ENCODE results near the gene GSTO1.

GSTO1 gene

DNA sequence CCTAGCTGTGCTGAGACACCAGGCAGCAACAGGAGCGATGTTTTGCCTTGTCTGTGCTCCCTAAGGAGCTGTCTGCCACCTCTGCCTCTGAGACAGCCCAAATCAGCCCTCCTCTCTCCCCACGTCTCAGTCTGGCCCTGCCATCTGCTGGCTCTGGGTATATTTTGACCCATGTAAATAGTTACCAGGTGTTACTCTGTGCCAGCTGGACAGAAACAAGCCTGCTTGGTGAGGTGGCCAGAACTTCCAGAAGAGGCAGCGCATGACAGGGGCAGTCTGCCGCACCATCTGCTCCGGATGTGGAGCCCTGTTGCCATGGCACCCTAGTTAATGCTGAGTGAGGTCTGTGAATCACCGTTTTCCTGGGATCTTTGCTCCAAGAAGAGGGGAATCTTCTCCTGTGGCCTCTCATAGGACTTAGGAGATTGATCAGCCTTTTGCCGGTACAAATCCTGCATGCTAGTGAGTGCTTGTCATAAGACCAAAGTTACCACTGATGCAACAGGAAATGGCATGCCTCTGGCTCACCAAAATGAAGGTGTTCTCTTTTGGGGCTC lies 46.1 kb downstream of the GSTO1 start:
- TF ChIP-seq HOXA7 (CRISPR knock-in tag; IDR thresholded peaks at IDR 0.05; ENCODE audit: borderline replicate concordance) (no peak), ZNF600 (tag by site-specific recombination; IDR thresholded peaks at IDR 0.05) (peak; percentile 25; the same call in 1 of the 2 replicates), ZNF24 (tag by site-specific recombination; IDR thresholded peaks at IDR 0.05) (no peak)
- Histone ChIP-seq H3K4me1 (ENCODE audit: control insufficient read depth, insufficient read depth, low read length) (no peaks in the 10 kb centered on the region), H3K27ac (ENCODE audit: extremely low read depth, low read depth, low read length) (no peak overlapping the region), H3K36me3 (ENCODE audit: control insufficient read depth in 2 of 2, insufficient read depth in 1 of 2, low read length in 2 of 2) (no peaks in the 10 kb centered on the region), H3K4me3 (ENCODE audit: low read depth, low read length) (no peak overlapping the region), H3K9me3 (ENCODE audit: control insufficient read depth, insufficient read depth, low read depth, low read length) (no peaks in the 10 kb centered on the region)
- ChIA-PET CTCF (interaction anchor here (2.5 to 14.0 kb wide), 2 partner anchors 9 to 48 kb away, joined by 16 to 289 read pairs; partner anchors contain the start of gene CFAP58), POLR2A (interaction anchor here (0.9 kb wide), 1 partner anchor 180 kb away, joined by 3 read pairs; no protein-coding TSS in a partner anchor)

DNA sequence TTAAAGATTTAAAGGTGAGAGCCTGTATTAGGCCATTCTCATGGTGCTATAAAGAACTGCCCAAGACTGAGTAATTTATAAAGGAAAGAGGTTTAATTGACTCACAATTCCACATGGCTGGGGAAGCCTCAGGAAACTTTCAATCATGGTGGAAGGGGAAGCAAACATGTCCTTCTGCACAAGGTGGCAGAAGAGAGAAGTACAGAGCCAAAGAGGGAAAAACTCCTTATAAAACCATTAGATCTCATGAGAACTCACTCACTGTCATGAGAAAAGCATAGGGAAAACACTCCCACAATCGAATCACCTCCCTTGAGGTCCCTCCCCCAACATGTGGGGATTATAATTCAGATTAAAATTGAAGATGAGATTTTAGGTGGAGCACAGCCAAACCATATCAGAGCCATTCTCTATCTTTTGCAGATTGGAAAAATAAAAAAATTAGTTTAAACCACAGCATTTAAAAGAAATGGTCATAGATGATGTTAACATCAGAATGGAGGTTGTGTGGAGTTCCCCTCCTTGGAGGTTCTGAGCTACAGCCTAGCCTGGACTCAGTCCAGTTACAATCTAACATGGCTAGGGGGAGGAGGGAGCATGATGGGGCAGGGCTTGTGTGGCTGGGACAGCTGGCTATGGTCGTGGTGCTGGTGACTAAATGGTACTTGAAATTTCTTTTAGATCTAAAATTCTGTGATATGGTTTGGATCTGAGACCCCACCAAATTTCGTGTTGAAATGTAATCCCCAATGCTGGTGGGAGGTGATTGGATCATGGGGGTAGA lies 47.4 kb downstream of the GSTO1 start:
- Histone ChIP-seq H3K9me3 (ENCODE audit: control insufficient read depth, insufficient read depth, low read depth, low read length) (no peaks in the 10 kb centered on the region), H3K27ac (ENCODE audit: extremely low read depth, low read depth, low read length) (no peak overlapping the region), H3K36me3 (ENCODE audit: control insufficient read depth in 2 of 2, insufficient read depth in 1 of 2, low read length in 2 of 2) (no peaks in the 10 kb centered on the region), H3K4me1 (ENCODE audit: control insufficient read depth, insufficient read depth, low read length) (no peaks in the 10 kb centered on the region), H3K4me3 (ENCODE audit: low read depth, low read length) (no peak overlapping the region)
- TF ChIP-seq ZFHX2 (tag by site-specific recombination; conservative IDR thresholded peaks at IDR 0.05) (no peak), ZNF623 (tag by site-specific recombination; IDR thresholded peaks at IDR 0.05) (no peak), ZNF585B (tag by site-specific recombination; IDR thresholded peaks at IDR 0.05) (peak; percentile 9; the same call in 1 of the 2 replicates), ZNF707 (tag by site-specific recombination; IDR thresholded peaks at IDR 0.05) (no peak)
- CTCF ChIA-PET: interaction anchor here (0.6 to 7.2 kb wide), 3 partner anchors 9 to 65 kb away, joined by 4 to 152 read pairs (median 125); partner anchors contain the start of gene CFAP58
- POLR2A ChIA-PET: no interaction called here

DNA sequence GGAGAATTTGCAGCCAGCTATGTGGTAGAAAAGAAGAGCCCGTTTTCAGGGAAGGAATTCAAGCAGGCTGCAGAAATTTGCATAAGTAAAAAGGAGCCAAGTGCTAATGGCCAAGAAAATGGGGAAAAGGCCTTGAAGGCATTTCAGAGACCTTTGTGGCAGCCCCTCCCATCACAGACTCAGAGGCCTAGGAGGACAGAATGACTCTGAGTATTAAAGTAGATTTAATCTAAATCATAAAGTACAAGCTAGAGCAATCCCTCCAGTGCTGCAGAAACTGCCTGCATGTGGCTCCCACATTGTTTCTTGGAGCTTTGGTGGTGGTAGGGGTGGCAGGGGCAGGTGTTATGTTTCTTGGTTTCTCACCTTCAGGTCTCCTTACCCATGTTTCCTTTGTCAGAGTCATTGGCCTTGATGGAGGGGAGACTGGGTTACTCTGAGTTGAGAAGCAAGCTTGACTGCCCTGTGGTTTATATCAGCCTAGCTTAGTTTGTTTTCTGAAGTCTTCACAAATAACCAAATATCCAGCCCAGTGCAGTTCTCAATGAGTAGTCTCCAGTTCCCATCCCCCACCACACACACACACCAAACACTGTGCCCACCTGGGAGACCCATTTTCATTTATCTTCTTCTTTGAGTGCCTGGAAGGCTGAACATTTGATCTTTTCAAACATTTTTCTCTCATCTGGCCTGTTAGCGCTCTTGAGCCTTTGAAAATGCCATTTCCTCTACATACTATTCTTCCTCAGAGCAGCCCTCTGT lies 49.1 kb downstream of the GSTO1 start:
- TF ChIP-seq SETDB1 (IDR thresholded peaks at IDR 0.05; ENCODE audit: insufficient read length, low read length): peak; percentile 62
- TF ChIP-seq, protein P1, sequence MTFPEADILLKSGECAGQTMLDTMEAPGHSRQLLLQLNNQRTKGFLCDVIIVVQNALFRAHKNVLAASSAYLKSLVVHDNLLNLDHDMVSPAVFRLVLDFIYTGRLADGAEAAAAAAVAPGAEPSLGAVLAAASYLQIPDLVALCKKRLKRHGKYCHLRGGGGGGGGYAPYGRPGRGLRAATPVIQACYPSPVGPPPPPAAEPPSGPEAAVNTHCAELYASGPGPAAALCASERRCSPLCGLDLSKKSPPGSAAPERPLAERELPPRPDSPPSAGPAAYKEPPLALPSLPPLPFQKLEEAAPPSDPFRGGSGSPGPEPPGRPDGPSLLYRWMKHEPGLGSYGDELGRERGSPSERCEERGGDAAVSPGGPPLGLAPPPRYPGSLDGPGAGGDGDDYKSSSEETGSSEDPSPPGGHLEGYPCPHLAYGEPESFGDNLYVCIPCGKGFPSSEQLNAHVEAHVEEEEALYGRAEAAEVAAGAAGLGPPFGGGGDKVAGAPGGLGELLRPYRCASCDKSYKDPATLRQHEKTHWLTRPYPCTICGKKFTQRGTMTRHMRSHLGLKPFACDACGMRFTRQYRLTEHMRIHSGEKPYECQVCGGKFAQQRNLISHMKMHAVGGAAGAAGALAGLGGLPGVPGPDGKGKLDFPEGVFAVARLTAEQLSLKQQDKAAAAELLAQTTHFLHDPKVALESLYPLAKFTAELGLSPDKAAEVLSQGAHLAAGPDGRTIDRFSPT (tag by site-specific recombination; IDR thresholded peaks at IDR 0.05): no peak
- TF ChIP-seq ZNF585B (tag by site-specific recombination; IDR thresholded peaks at IDR 0.05): peak; percentile 92
- POLR2A ChIA-PET: no interaction called here
- CTCF ChIA-PET: interaction anchor here (0.6 to 7.2 kb wide), 6 partner anchors 10 to 45 kb away, joined by 3 to 152 read pairs (median 16); partner anchors contain the start of gene CFAP58
- Histone ChIP-seq H3K36me3 (ENCODE audit: control insufficient read depth in 2 of 2, insufficient read depth in 1 of 2, low read length in 2 of 2) (no peaks in the 10 kb centered on the region), H3K4me1 (ENCODE audit: control insufficient read depth, insufficient read depth, low read length) (no peaks in the 10 kb centered on the region), H3K27ac (ENCODE audit: extremely low read depth, low read depth, low read length) (no peak overlapping the region), H3K9me3 (ENCODE audit: control insufficient read depth, insufficient read depth, low read depth, low read length) (no peaks in the 10 kb centered on the region), H3K4me3 (ENCODE audit: low read depth, low read length) (no peak overlapping the region)

DNA sequence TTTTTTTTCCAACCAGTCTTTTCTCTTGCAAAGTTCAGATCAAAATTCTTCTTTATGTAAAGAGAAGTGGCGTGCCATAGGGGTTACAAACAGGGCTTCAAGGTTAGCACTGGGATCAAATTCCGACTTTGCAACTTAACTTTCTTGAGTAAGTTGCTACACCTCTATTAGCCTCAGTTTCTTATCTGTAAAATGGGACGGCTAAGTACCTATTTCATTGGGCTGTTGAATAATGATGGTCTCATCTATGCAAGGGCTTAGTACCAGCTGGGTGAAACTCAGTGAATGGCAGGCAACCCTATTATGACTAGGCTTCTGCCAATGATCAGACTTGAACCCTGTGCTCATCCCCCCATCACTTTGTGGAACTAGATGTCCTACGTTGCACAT lies 49.7 kb downstream of the GSTO1 start:
- no peaks in the 10 kb centered on the region for H3K9me3 ChIP-seq (ENCODE audit: control insufficient read depth, insufficient read depth, low read depth, low read length)
- ChIA-PET CTCF (interaction anchor here (0.9 to 7.2 kb wide), 7 partner anchors 10 to 45 kb away, joined by 3 to 152 read pairs (median 10); partner anchors contain the start of gene CFAP58), POLR2A (interaction anchor here (2.0 kb wide), 1 partner anchor 34 kb away, joined by 8 read pairs; the partner anchor contains the start of gene ITPRIP)
- no peaks in the 10 kb centered on the region for H3K36me3 ChIP-seq (ENCODE audit: control insufficient read depth in 2 of 2, insufficient read depth in 1 of 2, low read length in 2 of 2)
- no peak overlapping the region for H3K4me3 ChIP-seq (ENCODE audit: low read depth, low read length)
- no peaks in the 10 kb centered on the region for H3K4me1 ChIP-seq (ENCODE audit: control insufficient read depth, insufficient read depth, low read length)
- H3K27ac ChIP-seq (ENCODE audit: extremely low read depth, low read depth, low read length): no peak overlapping the region
- TF ChIP-seq ZNF221 (tag by site-specific recombination; IDR thresholded peaks at IDR 0.05; ENCODE audit: borderline replicate concordance): no peak
- no peak for TF ChIP-seq ZNF16 (tag by site-specific recombination; IDR thresholded peaks at IDR 0.05; ENCODE audit: low read depth)
- TF ChIP-seq ZNF302 (tag by site-specific recombination; IDR thresholded peaks at IDR 0.05; ENCODE audit: low read depth): no peak
- no peak for TF ChIP-seq KLF9 (tag by site-specific recombination; IDR thresholded peaks at IDR 0.05; ENCODE audit: low read depth)
- TF ChIP-seq, protein P2, sequence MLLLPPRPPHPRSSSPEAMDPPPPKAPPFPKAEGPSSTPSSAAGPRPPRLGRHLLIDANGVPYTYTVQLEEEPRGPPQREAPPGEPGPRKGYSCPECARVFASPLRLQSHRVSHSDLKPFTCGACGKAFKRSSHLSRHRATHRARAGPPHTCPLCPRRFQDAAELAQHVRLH (tag by site-specific recombination; IDR thresholded peaks at IDR 0.05): no peak
- no peak for TF ChIP-seq ZNF19 (tag by site-specific recombination; IDR thresholded peaks at IDR 0.05; ENCODE audit: low read depth)
- no peak for TF ChIP-seq IKZF3 (tag by site-specific recombination; IDR thresholded peaks at IDR 0.05)
- TF ChIP-seq ZNF548 (tag by site-specific recombination; IDR thresholded peaks at IDR 0.05): no peak
- no peak for TF ChIP-seq ZFP3 (tag by site-specific recombination; IDR thresholded peaks at IDR 0.05; ENCODE audit: low read depth)
- no peak for TF ChIP-seq ZNF623 (tag by site-specific recombination; IDR thresholded peaks at IDR 0.05)
- no peak for TF ChIP-seq BCL11B (tag by site-specific recombination; IDR thresholded peaks at IDR 0.05; ENCODE audit: low read depth)
- no peak for TF ChIP-seq ZNF664 (tag by site-specific recombination; IDR thresholded peaks at IDR 0.05)
- no peak for TF ChIP-seq ZNF169 (tag by site-specific recombination; IDR thresholded peaks at IDR 0.05)
- no peak for TF ChIP-seq GFI1B (tag by site-specific recombination; IDR thresholded peaks at IDR 0.05)
- no peak for TF ChIP-seq ZNF133 (tag by site-specific recombination; IDR thresholded peaks at IDR 0.05)
- TF ChIP-seq ZNF350 (tag by site-specific recombination; IDR thresholded peaks at IDR 0.05): no peak
